Calu3 (cell line): ENCODE measurements around the gene PACSIN3. TPM values are rescaled to one million over a fixed set of nuclear protein-coding genes. Genes with fewer than 3 reads are reported as not detected.
"Not testable (repeated sequence)": the region's sequence is repeated elsewhere in the genome, so short reads cannot be mapped to it uniquely, and the experiment has no call there.

Source experiments
- BruUV-seq: library from RNA; stranded (reverse); fragments of 400-500 nt; replicated peaks from 2 replicates; lab custom pipeline; 2021; lab: Mats Ljungman, UMichigan
- CTCF ChIA-PET: fragments of 300-600 bp; sonication (Branson Sonifier 250); formaldehyde crosslinking; loops from one replicate; lab custom pipeline; 2022; ENCODE audit warnings: antibody characterized with exemption; lab: Charles Lee
- DNase-seq: peaks from one replicate; pipeline ENCODE4 v3.0.0; 2022
- H3K27ac Mint-ChIP-seq: one replicate; pipeline ENCODE4 v1.8.0; 2022; ENCODE audit warnings: mixed read lengths; ENCODE audit not compliant: unreplicated experiment
- H3K27me3 Mint-ChIP-seq: one replicate; pipeline ENCODE4 v1.8.0; 2022; ENCODE audit warnings: mixed read lengths; ENCODE audit not compliant: unreplicated experiment
- H3K36me3 Mint-ChIP-seq: one replicate; pipeline ENCODE4 v1.8.0; 2022; ENCODE audit warnings: mild to moderate bottlenecking, moderate library complexity, mixed read lengths; ENCODE audit not compliant: insufficient read depth, unreplicated experiment
- H3K4me1 Mint-ChIP-seq: one replicate; pipeline ENCODE4 v1.8.0; 2022; ENCODE audit warnings: mild to moderate bottlenecking, low read depth, mixed read lengths; ENCODE audit not compliant: unreplicated experiment
- H3K4me3 Mint-ChIP-seq: one replicate; pipeline ENCODE4 v1.8.0; 2022; ENCODE audit warnings: mild to moderate bottlenecking, low read depth, moderate library complexity, mixed read lengths; ENCODE audit not compliant: unreplicated experiment
- H3K9me3 Mint-ChIP-seq: one replicate; pipeline ENCODE4 v1.8.0; 2022; ENCODE audit warnings: low read depth, mixed read lengths; ENCODE audit not compliant: unreplicated experiment
- CTCF ChIP-seq: fragments of 200-600 bp; IDR thresholded peaks from one replicate; pipeline ENCODE4 v1.8.0; 2022; ENCODE audit warnings: antibody characterized with exemption; ENCODE audit not compliant: unreplicated experiment
- intact Hi-C: fragments of 100-400 bp; cut with micrococcal nuclease; formaldehyde crosslinking; loops from one replicate; pipeline ENCODE4 v1.10.0; 2022; ENCODE audit not compliant: unreplicated experiment
- total RNA-seq: library from RNA; stranded (reverse); gene quantifications from 2 replicates; pipeline ENCODE4 v1.2.3, GENCODE V29; 2022

Gene PACSIN3
- total RNA-seq, 1 experiment from 2014 or later = 26.5 TPM

DNA sequence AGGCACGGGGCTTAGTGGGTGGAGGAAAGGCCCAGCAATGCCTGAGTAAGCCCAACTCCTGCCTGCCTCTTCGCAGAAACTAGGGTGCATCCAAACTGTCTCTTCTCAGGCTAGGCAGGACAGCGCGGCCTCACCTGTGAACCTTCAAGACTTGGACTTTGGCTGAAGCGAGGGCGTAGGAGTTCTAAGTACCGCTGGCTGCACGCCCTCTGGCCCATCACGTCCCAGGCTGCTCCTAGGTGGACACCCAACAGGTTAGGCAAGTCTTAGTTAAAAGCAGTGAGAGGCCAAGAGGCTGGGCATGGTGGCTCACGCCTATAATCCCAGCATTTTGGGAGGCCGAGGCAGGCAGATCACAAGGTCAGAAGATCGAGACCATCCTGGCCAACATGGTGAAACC is 26.7 kb upstream of the PACSIN3 start:
- CTCF ChIA-PET = no interaction called here
- H3K27me3 Mint-ChIP-seq = peaks cover 3% of the 10 kb centered on the region
- no peak for TF ChIP-seq CTCF
- H3K4me1 Mint-ChIP-seq = peaks cover 27% of the 10 kb centered on the region
- BruUV-seq = no TSS peak
- no peaks in the 10 kb centered on the region for H3K9me3 Mint-ChIP-seq
- no peak overlapping the region for H3K27ac Mint-ChIP-seq
- intact Hi-C loops = loop anchor here (5.0 kb wide), 1 partner anchor 36 kb away; the partner anchor contains the start of gene ARFGAP2
- peaks cover 31% of the 10 kb centered on the region for H3K36me3 Mint-ChIP-seq
- H3K4me3 Mint-ChIP-seq = no peak overlapping the region
- DNase-seq = no peak

DNA sequence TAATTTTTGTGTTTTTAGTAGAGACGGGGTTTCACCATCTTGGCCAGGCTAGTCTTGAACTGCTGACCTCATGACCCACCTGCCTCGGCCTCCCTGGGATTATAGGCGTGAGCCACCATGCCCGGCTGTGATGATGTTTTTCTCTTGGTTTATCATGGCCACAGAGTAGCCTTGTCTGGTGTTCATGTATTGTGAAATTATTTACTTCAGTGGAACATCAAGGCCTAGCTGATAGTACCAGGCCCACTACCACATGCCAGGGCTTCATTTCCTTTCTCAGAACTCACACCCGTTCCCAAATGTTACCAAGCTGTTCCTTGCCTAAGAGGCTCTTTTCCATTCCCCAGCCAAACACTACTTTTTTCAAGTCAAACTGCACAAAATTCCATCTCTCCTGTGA is 22.4 kb upstream of the PACSIN3 start:
- DNase-seq = no peak
- H3K4me3 Mint-ChIP-seq = no peak overlapping the region
- CTCF ChIA-PET = no interaction called here
- no peak for TF ChIP-seq CTCF
- H3K27me3 Mint-ChIP-seq = peaks cover 13% of the 10 kb centered on the region
- H3K9me3 Mint-ChIP-seq = no peaks in the 10 kb centered on the region
- intact Hi-C loops = no loop called here
- peaks cover 5% of the 10 kb centered on the region for H3K4me1 Mint-ChIP-seq
- BruUV-seq = no TSS peak
- no peaks in the 10 kb centered on the region for H3K36me3 Mint-ChIP-seq
- H3K27ac Mint-ChIP-seq = no peak overlapping the region

DNA sequence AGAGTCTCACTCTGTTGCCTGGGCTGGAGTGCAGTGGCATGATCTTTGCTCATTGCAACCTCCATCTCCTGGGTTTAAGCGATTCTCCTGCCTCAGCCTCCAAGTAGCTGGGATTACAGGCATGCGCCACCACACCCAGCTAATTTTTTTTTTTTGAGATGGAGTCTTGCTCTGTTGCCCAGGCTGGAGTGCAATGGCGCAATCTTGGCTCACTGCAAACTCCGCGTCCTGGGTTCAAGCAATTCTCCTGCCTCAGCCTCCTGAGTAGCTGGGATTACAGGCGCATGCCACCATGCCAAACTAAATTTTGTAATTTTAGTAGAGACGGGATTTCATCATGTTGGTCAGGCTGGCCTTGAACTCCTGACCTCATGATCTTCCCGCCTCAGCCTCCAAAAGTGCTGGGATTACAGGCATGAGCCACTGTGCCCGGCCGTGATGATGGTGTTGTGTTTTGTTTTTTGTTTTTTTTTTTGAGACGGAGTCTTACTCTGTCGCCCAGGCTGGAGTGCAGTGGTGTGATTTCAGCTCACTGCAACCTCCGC is 21.8 kb upstream of the PACSIN3 start:
- H3K4me3 Mint-ChIP-seq, H3K36me3 Mint-ChIP-seq, intact Hi-C loops, H3K4me1 Mint-ChIP-seq, H3K9me3 Mint-ChIP-seq, H3K27ac Mint-ChIP-seq, BruUV-seq, DNase-seq: not testable (repeated sequence)
- CTCF ChIA-PET = interaction anchor here (0.6 to 0.9 kb wide), 2 partner anchors 52 to 484 kb away, joined by 3 read pairs; no protein-coding TSS in a partner anchor
- H3K27me3 Mint-ChIP-seq = peaks cover 13% of the 10 kb centered on the region

GRCh38 chr11:47207459-47207858 is 21.2 kb upstream of the PACSIN3 start:
- Mint-ChIP-seq H3K4me3 (no peak overlapping the region), H3K27me3 (peaks cover 13% of the 10 kb centered on the region), H3K4me1 (no peaks in the 10 kb centered on the region), H3K36me3 (no peaks in the 10 kb centered on the region), H3K27ac (no peak overlapping the region), H3K9me3 (no peaks in the 10 kb centered on the region)
- no TSS peak for BruUV-seq
- intact Hi-C loops = no loop called here
- DNase-seq = no peak
- no peak for TF ChIP-seq CTCF
- CTCF ChIA-PET = interaction anchor here (0.6 to 0.9 kb wide), 2 partner anchors 52 to 485 kb away, joined by 3 read pairs; no protein-coding TSS in a partner anchor

DNA sequence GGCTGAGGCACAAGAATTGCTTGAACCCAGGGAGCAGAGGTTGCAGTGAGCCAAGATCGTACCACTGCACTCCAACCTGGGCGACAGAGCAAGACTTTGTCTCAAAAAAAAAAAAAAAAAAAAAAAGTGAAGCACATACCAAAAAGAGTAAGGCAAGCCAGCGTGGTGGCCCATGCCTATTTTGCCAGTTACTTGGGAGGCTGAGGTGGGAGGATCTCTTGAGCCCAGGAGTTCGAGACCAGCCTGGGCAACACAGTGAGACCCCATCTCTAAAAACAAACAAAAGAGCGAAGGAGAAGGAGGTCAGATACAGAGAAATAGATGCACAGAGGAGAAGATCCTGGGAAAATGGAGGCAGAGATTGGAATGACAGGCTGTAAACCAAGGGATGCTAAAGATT is 20.3 kb upstream of the PACSIN3 start:
- intact Hi-C loops, H3K4me1 Mint-ChIP-seq, H3K36me3 Mint-ChIP-seq, BruUV-seq, H3K27ac Mint-ChIP-seq, DNase-seq, H3K9me3 Mint-ChIP-seq, H3K4me3 Mint-ChIP-seq: not testable (repeated sequence)
- peaks cover 13% of the 10 kb centered on the region for H3K27me3 Mint-ChIP-seq
- CTCF ChIA-PET = interaction anchor here (0.6 to 0.7 kb wide), 2 partner anchors 24 to 647 kb away, joined by 6 to 7 read pairs; no protein-coding TSS in a partner anchor
